Endothelial cell of umbilical vein (primary cell): Measurements from ENCODE around the gene C11orf68.

Experiments
- CTCF ChIP-seq, 2 donors: IDR thresholded peaks; 1 replicate in 1 of 2; 2 replicates in 1 of 2; pipeline ENCODE4 v1.5.1; 2011; ENCODE audit warnings: low read length in 2 of 2, mild to moderate bottlenecking in 2 of 2, moderate library complexity in 2 of 2, control low read depth in 1 of 2, inconsistent platforms in 1 of 2, low read depth in 1 of 2; ENCODE audit not compliant: insufficient read depth in 1 of 2; ENCODE audit errors: extremely low read depth in 1 of 2
- EZH2 ChIP-seq: IDR thresholded peaks from 2 replicates; pipeline ENCODE4 v1.6.1; 2012; ENCODE audit warnings: borderline replicate concordance, low read depth, mild to moderate bottlenecking, moderate library complexity, low read length, inconsistent platforms; ENCODE audit not compliant: severe bottlenecking
- FOS ChIP-seq: IDR thresholded peaks from 2 replicates; pipeline ENCODE4 v1.6.1; 2011; ENCODE audit warnings: mild to moderate bottlenecking, low read length, moderate library complexity, borderline replicate concordance; ENCODE audit not compliant: insufficient read depth
- MAX ChIP-seq: IDR thresholded peaks from 2 replicates; pipeline ENCODE4 v1.6.1; 2011; ENCODE audit not compliant: insufficient read depth, insufficient read length
- POLR2A ChIP-seq: IDR thresholded peaks from 2 replicates; pipeline ENCODE4 v1.6.1; 2012; ENCODE audit warnings: low read depth, mild to moderate bottlenecking, control low read depth, low read length
- POLR2AphosphoS5 ChIP-seq: IDR thresholded peaks from 2 replicates; pipeline ENCODE4 v1.6.1; 2012; ENCODE audit warnings: low read depth, mild to moderate bottlenecking, control low read depth, low read length, moderate library complexity; ENCODE audit not compliant: insufficient read depth

- TF ChIP-seq CTCF (IDR thresholded peaks at IDR 0.05; ENCODE audit: extremely low read depth in 1 of 2, insufficient read depth in 1 of 2, low read depth in 1 of 2, low read length in 2 of 2) (no peak), FOS (no peak), POLR2A (no peak), EZH2 (no peak), MAX (no peak), POLR2AphosphoS5 (no peak)
Measured at GRCh38 chr11:65920372-65920802, 1.5 kb upstream of the C11orf68 start.
